ENCODE measurements around the gene NOS1AP.

GRCh38 chr1:162366149-162366548, 296.7 kb downstream of the NOS1AP start:
- TF ChIP-seq CTCF (IDR thresholded peaks at IDR 0.05; ENCODE audit: extremely low read depth in 1 of 2, insufficient read depth in 1 of 2, low read depth in 1 of 2, low read length in 2 of 2) (no peak), POLR2A (IDR thresholded peaks at IDR 0.05; ENCODE audit: low read depth, low read length) (no peak), POLR2AphosphoS5 (IDR thresholded peaks at IDR 0.05; ENCODE audit: insufficient read depth, low read depth, low read length) (no peak), JUN (IDR thresholded peaks at IDR 0.05; ENCODE audit: borderline replicate concordance, insufficient read depth, insufficient read length, low read depth) (no peak), MYC (IDR thresholded peaks at IDR 0.05; ENCODE audit: low read depth, low read length) (no peak), EZH2 (IDR thresholded peaks at IDR 0.05; ENCODE audit: borderline replicate concordance, low read depth, low read length, severe bottlenecking) (no peak), MAX (IDR thresholded peaks at IDR 0.05; ENCODE audit: insufficient read depth, insufficient read length) (no peak), FOS (IDR thresholded peaks at IDR 0.05; ENCODE audit: borderline replicate concordance, insufficient read depth, low read length) (no peak), GATA2 (IDR thresholded peaks at IDR 0.05; ENCODE audit: insufficient read depth, insufficient read length, low read depth, low read length) (no peak)
